Astrocyte (in vitro differentiated cells and primary cell): ENCODE data around the gene SDHAF3. TPM values are rescaled to one million over a fixed set of nuclear protein-coding genes. Genes with fewer than 3 reads are reported as not detected.

Experiments
- DNase-seq: peaks from one replicate; pipeline ENCODE4 v3.0.0-alpha.2; 2010; ENCODE audit warnings: low read depth
- FAIRE-seq: peaks from 2 replicates; lab custom pipeline; 2011; peaks lifted over from hg19 to GRCh38; lab: Jason Lieb, UNC
- H2AFZ ChIP-seq: 2 replicates; pipeline ENCODE4 v1.6.0; 2012; ENCODE audit warnings: low read depth, low read length, inconsistent platforms
- H3K27ac ChIP-seq: 2 replicates; pipeline ENCODE4 v1.5.1; 2011; ENCODE audit warnings: low read depth, low read length, inconsistent platforms
- H3K27me3 ChIP-seq: 2 replicates; pipeline ENCODE4 v1.6.0; 2011; ENCODE audit warnings: low read length, inconsistent platforms; ENCODE audit not compliant: insufficient read depth
- H3K36me3 ChIP-seq: 2 replicates; pipeline ENCODE4 v1.5.1; 2011; ENCODE audit warnings: low read length, inconsistent platforms; ENCODE audit not compliant: insufficient read depth
- H3K4me1 ChIP-seq: 2 replicates; pipeline ENCODE4 v1.5.1; 2011; ENCODE audit warnings: low read length, inconsistent platforms; ENCODE audit not compliant: insufficient read depth
- H3K4me2 ChIP-seq: 2 replicates; pipeline ENCODE4 v1.6.0; 2012; ENCODE audit warnings: low read length, inconsistent platforms
- H3K4me3 ChIP-seq: 2 replicates; pipeline ENCODE4 v1.5.1; 2011; ENCODE audit warnings: low read depth, mild to moderate bottlenecking, low read length, inconsistent platforms; ENCODE audit not compliant: insufficient read depth
- H3K79me2 ChIP-seq: 2 replicates; pipeline ENCODE4 v1.6.0; 2012; ENCODE audit warnings: mild to moderate bottlenecking, low read length, inconsistent platforms; ENCODE audit not compliant: insufficient read depth
- H3K9ac ChIP-seq: 2 replicates; pipeline ENCODE4 v1.6.0; 2012; ENCODE audit warnings: mild to moderate bottlenecking, low read length, inconsistent platforms
- H3K9me3 ChIP-seq: 2 replicates; pipeline ENCODE4 v1.5.1; 2012; ENCODE audit warnings: low read depth, mild to moderate bottlenecking, low read length, inconsistent platforms; ENCODE audit not compliant: insufficient read depth
- H4K20me1 ChIP-seq: 2 replicates; pipeline ENCODE4 v1.6.0; 2012; ENCODE audit warnings: low read length, inconsistent platforms; ENCODE audit not compliant: insufficient read depth
- H3K27ac Mint-ChIP-seq: one replicate; pipeline ENCODE4 v1.8.0; 2021; ENCODE audit warnings: mild to moderate bottlenecking, mixed read lengths; ENCODE audit not compliant: unreplicated experiment
- H3K27me3 Mint-ChIP-seq: one replicate; pipeline ENCODE4 v1.8.0; 2021; ENCODE audit warnings: low read depth, mixed read lengths; ENCODE audit not compliant: unreplicated experiment
- H3K36me3 Mint-ChIP-seq: one replicate; pipeline ENCODE4 v1.8.0; 2021; ENCODE audit warnings: low read depth, mixed read lengths; ENCODE audit not compliant: unreplicated experiment
- H3K4me1 Mint-ChIP-seq: one replicate; pipeline ENCODE4 v1.8.0; 2021; ENCODE audit warnings: low read depth, mixed read lengths; ENCODE audit not compliant: unreplicated experiment
- H3K4me3 Mint-ChIP-seq: one replicate; pipeline ENCODE4 v1.8.0; 2021; ENCODE audit warnings: mild to moderate bottlenecking, moderate library complexity, mixed read lengths; ENCODE audit not compliant: unreplicated experiment
- H3K9me3 Mint-ChIP-seq: one replicate; pipeline ENCODE4 v1.8.0; 2021; ENCODE audit warnings: mild to moderate bottlenecking, mixed read lengths; ENCODE audit not compliant: unreplicated experiment
- EZH2 ChIP-seq: IDR thresholded peaks from 2 replicates; pipeline ENCODE4 v1.6.1; 2012; ENCODE audit warnings: mild to moderate bottlenecking, low read length, inconsistent platforms; ENCODE audit not compliant: insufficient read depth
- total RNA-seq: library from RNA; stranded (reverse); gene quantifications from 2 replicates; pipeline ENCODE4 v1.2.1, GENCODE V29; 2021
- TF ChIP-seq, protein P1 (sequence below): IDR thresholded peaks from 2 replicates; pipeline ENCODE4 v1.5.1; 2011; ENCODE audit warnings: low read depth, mild to moderate bottlenecking, inconsistent platforms, low read length, moderate library complexity; ENCODE audit not compliant: insufficient read depth

SDHAF3 gene
- total RNA-seq, 1 donor from 2014 or later, result 10.8 TPM

DNA sequence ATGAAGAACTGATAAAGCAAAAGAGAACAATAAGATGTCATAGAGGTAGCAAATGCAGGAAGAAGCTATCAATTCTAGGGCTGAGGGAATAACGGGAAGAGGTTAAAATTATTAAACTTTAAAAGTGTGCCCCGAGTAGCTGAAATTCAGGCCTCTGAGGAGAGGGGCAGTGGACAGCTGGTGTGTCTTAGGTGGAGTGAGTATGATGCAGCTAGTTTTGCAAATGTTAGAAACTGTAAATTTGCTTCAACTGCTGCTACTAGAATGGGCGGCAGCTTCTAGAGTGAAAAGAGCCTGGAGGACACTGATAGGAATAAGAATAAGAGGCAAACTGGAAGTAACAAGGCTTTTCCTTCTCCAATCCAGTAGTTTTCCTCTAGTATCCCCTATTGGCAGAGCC is 87.3 kb downstream of the SDHAF3 start:
- no peak overlapping the region for H3K27ac Mint-ChIP-seq

DNA sequence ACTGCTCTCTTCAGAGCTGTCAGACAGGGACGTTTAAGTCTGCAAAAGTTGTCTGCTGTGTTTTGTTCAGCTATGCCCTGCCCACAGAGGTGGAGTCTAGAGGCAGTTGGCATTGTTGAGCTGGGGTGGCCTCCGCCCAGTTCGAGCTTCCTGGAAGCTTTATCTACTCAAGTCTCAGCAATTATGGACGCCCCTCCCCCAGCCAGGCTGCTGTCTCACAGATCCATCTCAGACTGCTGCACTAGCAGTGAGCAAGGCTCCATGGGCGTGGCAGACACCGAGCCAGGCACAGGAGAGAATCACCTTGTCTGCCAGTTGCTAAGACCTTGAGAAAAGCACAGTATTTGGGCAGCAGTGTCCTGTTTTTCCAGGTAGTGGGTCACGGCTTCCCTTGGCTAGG is 98.1 kb downstream of the SDHAF3 start:
- DNase-seq (no peak), FAIRE-seq (no peak)
- H2AFZ ChIP-seq, result no peak overlapping the region
- H3K4me3 ChIP-seq, result no peak overlapping the region
- no peak overlapping the region for H3K9ac ChIP-seq
- TF ChIP-seq EZH2, result no peak
- TF ChIP-seq, protein P1, sequence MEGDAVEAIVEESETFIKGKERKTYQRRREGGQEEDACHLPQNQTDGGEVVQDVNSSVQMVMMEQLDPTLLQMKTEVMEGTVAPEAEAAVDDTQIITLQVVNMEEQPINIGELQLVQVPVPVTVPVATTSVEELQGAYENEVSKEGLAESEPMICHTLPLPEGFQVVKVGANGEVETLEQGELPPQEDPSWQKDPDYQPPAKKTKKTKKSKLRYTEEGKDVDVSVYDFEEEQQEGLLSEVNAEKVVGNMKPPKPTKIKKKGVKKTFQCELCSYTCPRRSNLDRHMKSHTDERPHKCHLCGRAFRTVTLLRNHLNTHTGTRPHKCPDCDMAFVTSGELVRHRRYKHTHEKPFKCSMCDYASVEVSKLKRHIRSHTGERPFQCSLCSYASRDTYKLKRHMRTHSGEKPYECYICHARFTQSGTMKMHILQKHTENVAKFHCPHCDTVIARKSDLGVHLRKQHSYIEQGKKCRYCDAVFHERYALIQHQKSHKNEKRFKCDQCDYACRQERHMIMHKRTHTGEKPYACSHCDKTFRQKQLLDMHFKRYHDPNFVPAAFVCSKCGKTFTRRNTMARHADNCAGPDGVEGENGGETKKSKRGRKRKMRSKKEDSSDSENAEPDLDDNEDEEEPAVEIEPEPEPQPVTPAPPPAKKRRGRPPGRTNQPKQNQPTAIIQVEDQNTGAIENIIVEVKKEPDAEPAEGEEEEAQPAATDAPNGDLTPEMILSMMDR, result no peak
- no peaks in the 10 kb centered on the region for H3K27me3 ChIP-seq
- H3K36me3 Mint-ChIP-seq, result no peaks in the 10 kb centered on the region
- H3K4me2 ChIP-seq, result no peak overlapping the region
- no peaks in the 10 kb centered on the region for H3K4me1 Mint-ChIP-seq
- peaks cover 3% of the 10 kb centered on the region for H3K9me3 Mint-ChIP-seq
- H3K79me2 ChIP-seq, result no peaks in the 10 kb centered on the region
- H3K4me3 Mint-ChIP-seq, result no peak overlapping the region
- H3K4me1 ChIP-seq, result no peaks in the 10 kb centered on the region
- no peaks in the 10 kb centered on the region for H3K9me3 ChIP-seq
- no peak overlapping the region for H3K27ac ChIP-seq
- H4K20me1 ChIP-seq, result no peaks in the 10 kb centered on the region
- H3K36me3 ChIP-seq, result no peaks in the 10 kb centered on the region
- no peak overlapping the region for H3K27ac Mint-ChIP-seq
- H3K27me3 Mint-ChIP-seq, result peaks cover 4% of the 10 kb centered on the region

More for the DNA sequence above, 87.3 kb downstream of the SDHAF3 start:
- Histone ChIP-seq H3K36me3 (no peaks in the 10 kb centered on the region), H4K20me1 (no peaks in the 10 kb centered on the region), H3K27ac (no peak overlapping the region), H3K4me2 (no peak overlapping the region), H3K4me1 (no peaks in the 10 kb centered on the region), H3K27me3 (peaks cover 2% of the 10 kb centered on the region), H3K4me3 (no peak overlapping the region), H2AFZ (no peak overlapping the region), H3K9ac (no peak overlapping the region), H3K79me2 (no peaks in the 10 kb centered on the region), H3K9me3 (no peaks in the 10 kb centered on the region)
- no peaks in the 10 kb centered on the region for H3K36me3 Mint-ChIP-seq
- TF ChIP-seq EZH2, result no peak
- TF ChIP-seq, protein P1, result no peak
- no peak for DNase-seq
- no peak overlapping the region for H3K4me3 Mint-ChIP-seq
- no peaks in the 10 kb centered on the region for H3K9me3 Mint-ChIP-seq
- no peaks in the 10 kb centered on the region for H3K27me3 Mint-ChIP-seq
- H3K4me1 Mint-ChIP-seq, result no peaks in the 10 kb centered on the region
- FAIRE-seq, result no peak

DNA sequence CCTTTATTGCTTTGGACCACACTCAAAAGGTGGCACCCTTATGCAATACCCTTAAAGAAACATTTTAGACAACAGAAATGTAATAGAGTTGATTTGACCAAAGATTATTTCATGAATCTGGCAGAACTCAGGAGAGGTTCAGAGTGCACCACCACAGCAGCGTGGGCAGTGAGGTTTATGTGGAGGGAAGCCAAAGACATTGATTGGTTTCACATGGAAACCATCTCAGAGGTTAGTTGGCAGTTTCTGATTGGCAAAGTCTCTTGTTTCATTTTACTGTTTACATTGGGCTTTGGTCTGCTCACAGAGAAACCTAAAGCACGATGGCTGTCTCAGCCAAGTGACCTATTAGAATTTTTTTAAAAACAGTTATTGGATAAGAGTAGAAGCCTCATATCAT is 101.3 kb downstream of the SDHAF3 start:
- H3K4me1 Mint-ChIP-seq, result no peaks in the 10 kb centered on the region
- H4K20me1 ChIP-seq, result no peaks in the 10 kb centered on the region
- H3K79me2 ChIP-seq, result no peaks in the 10 kb centered on the region
- no peak overlapping the region for H3K4me2 ChIP-seq
- peaks cover under 1% of the 10 kb centered on the region for H3K27me3 Mint-ChIP-seq
- no peak overlapping the region for H3K27ac ChIP-seq
- no peak overlapping the region for H3K27ac Mint-ChIP-seq
- no peak overlapping the region for H3K4me3 Mint-ChIP-seq
- DNase-seq, result no peak
- no peak for TF ChIP-seq EZH2
- TF ChIP-seq, protein P1, result no peak
- H3K4me3 ChIP-seq, result no peak overlapping the region
- FAIRE-seq, result no peak
- H3K36me3 Mint-ChIP-seq, result no peaks in the 10 kb centered on the region
- H3K9me3 ChIP-seq, result no peaks in the 10 kb centered on the region
- H3K36me3 ChIP-seq, result no peaks in the 10 kb centered on the region
- H3K4me1 ChIP-seq, result no peaks in the 10 kb centered on the region
- no peak overlapping the region for H3K9ac ChIP-seq
- peaks cover 2% of the 10 kb centered on the region for H3K9me3 Mint-ChIP-seq
- H3K27me3 ChIP-seq, result no peaks in the 10 kb centered on the region
- H2AFZ ChIP-seq, result no peak overlapping the region
